HG03565 (cell line): ENCODE results near the gene EVPL.

Experiments used
- ATAC-seq: cut with Tn5 transposase; IDR thresholded peaks from one replicate; pipeline ENCODE4 v1.9.1; 2021; ENCODE audit warnings: mild to moderate bottlenecking, moderate library complexity; ENCODE audit not compliant: unreplicated experiment

The EVPL gene

GRCh38 chr17:76019833-76020467 is 7.2 kb downstream of the EVPL start:
- ATAC-seq, result no peak

GRCh38 chr17:76018801-76019200 is 8.3 kb downstream of the EVPL start:
- no peak for ATAC-seq

- ATAC-seq, result no peak
These were observed 8.8 kb downstream of the EVPL start for GRCh38 chr17:76018340-76018680.

GRCh38 chr17:76017481-76018339 is 9.4 kb downstream of the EVPL start:
- no peak for ATAC-seq

- no peak for ATAC-seq
These were observed 12.2 kb downstream of the EVPL start for GRCh38 chr17:76014925-76015261.

GRCh38 chr17:76014100-76014924 is 12.8 kb downstream of the EVPL start:
- no peak for ATAC-seq

- ATAC-seq, result no peak
These were observed 13.7 kb downstream of the EVPL start for GRCh38 chr17:76013377-76013932.

- no peak for ATAC-seq
These were observed 15.2 kb downstream of the EVPL start for GRCh38 chr17:76011951-76012350.

- no peak for ATAC-seq
These were observed 17.0 kb downstream of the EVPL start for GRCh38 chr17:76009969-76010661.

GRCh38 chr17:76009447-76009846 is 17.7 kb downstream of the EVPL start:
- ATAC-seq, result no peak

- no peak for ATAC-seq
These were observed 18.3 kb downstream of the EVPL start for GRCh38 chr17:76008630-76009425.

GRCh38 chr17:76008208-76008607 is 18.9 kb downstream of the EVPL start:
- ATAC-seq, result no peak

GRCh38 chr17:76007850-76008165 is 19.3 kb downstream of the EVPL start:
- no peak for ATAC-seq

GRCh38 chr17:76007131-76007849 is 19.8 kb downstream of the EVPL start:
- ATAC-seq, result no peak

- ATAC-seq, result no peak
These were observed 21.6 kb downstream of the EVPL start for GRCh38 chr17:76005263-76006149.

- no peak for ATAC-seq
These were observed 22.3 kb downstream of the EVPL start for GRCh38 chr17:76004750-76005262.

GRCh38 chr17:76003915-76004314 is 23.2 kb downstream of the EVPL start:
- ATAC-seq, result no peak

GRCh38 chr17:76002100-76002499 is 25.0 kb downstream of the EVPL start:
- no peak for ATAC-seq
